Mesothelial cell of epicardium (in vitro differentiated cells): ENCODE data around the gene NCCRP1. TPM values are rescaled to one million over a fixed set of nuclear protein-coding genes. Genes with fewer than 3 reads are reported as not detected.

Experiments
- DNase-seq, 2 experiments: peaks; one replicate each; pipeline ENCODE4 v3.0.0; 2021; ENCODE audit warnings: low spot score in 2 of 2; ENCODE audit not compliant: unreplicated experiment in 2 of 2
- H3K27ac Mint-ChIP-seq: 2 replicates; pipeline ENCODE4 v1.8.0; 2021; ENCODE audit warnings: mixed read lengths
- H3K27me3 Mint-ChIP-seq: 2 replicates; pipeline ENCODE4 v1.8.0; 2021; ENCODE audit warnings: low read depth, mixed read lengths
- H3K36me3 Mint-ChIP-seq: 2 replicates; pipeline ENCODE4 v1.8.0; 2021; ENCODE audit warnings: mixed read lengths
- H3K4me1 Mint-ChIP-seq: 2 replicates; pipeline ENCODE4 v1.8.0; 2021; ENCODE audit warnings: mixed read lengths
- H3K4me3 Mint-ChIP-seq: 2 replicates; pipeline ENCODE4 v1.8.0; 2021; ENCODE audit warnings: mild to moderate bottlenecking, moderate library complexity, mixed read lengths
- H3K9me3 Mint-ChIP-seq: 2 replicates; pipeline ENCODE4 v1.8.0; 2021; ENCODE audit warnings: mixed read lengths
- total RNA-seq: library from RNA; stranded (reverse); gene quantifications from 3 replicates; pipeline ENCODE4 v1.2.1, GENCODE V29; 2021
- TF ChIP-seq, protein P1 (sequence below): fragments of 200-600 bp; sonication (generic); IDR thresholded peaks from one replicate; pipeline ENCODE4 v1.5.0; 2021; ENCODE audit warnings: antibody characterized with exemption; ENCODE audit not compliant: unreplicated experiment

Gene NCCRP1
- total RNA-seq, 1 donor from 2014 or later = 11.7 TPM

GRCh38 chr19:39186391-39186790 is 10.4 kb upstream of the NCCRP1 start:
- Mint-ChIP-seq H3K27me3 (no peaks in the 10 kb centered on the region), H3K4me3 (no peak overlapping the region), H3K36me3 (peaks cover 16% of the 10 kb centered on the region), H3K4me1 (peaks cover 3% of the 10 kb centered on the region), H3K27ac (no peak overlapping the region), H3K9me3 (peaks cover 6% of the 10 kb centered on the region)
- no peak for DNase-seq
- TF ChIP-seq, protein P1, sequence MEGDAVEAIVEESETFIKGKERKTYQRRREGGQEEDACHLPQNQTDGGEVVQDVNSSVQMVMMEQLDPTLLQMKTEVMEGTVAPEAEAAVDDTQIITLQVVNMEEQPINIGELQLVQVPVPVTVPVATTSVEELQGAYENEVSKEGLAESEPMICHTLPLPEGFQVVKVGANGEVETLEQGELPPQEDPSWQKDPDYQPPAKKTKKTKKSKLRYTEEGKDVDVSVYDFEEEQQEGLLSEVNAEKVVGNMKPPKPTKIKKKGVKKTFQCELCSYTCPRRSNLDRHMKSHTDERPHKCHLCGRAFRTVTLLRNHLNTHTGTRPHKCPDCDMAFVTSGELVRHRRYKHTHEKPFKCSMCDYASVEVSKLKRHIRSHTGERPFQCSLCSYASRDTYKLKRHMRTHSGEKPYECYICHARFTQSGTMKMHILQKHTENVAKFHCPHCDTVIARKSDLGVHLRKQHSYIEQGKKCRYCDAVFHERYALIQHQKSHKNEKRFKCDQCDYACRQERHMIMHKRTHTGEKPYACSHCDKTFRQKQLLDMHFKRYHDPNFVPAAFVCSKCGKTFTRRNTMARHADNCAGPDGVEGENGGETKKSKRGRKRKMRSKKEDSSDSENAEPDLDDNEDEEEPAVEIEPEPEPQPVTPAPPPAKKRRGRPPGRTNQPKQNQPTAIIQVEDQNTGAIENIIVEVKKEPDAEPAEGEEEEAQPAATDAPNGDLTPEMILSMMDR = no peak

DNA sequence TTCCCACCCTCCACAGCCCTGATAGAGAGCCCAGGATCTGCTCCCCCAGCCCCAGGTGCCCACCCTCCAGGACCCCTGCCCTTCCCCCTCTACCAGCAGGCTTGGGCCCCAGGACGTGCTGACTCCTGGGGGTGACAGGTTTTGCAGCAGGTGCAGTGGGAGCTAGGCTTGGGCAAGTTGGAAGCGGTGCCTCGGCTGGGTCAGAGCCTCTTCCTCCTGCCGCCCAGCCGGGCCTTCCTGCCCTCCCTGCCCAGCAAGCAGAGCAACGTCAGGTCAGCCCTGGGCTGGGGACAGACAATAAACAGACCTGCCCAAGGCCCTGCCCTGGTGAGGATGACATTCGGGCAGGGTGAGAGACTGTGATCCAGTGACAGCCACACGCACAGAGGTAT is 9.2 kb upstream of the NCCRP1 start:
- peaks cover 3% of the 10 kb centered on the region for H3K4me1 Mint-ChIP-seq
- TF ChIP-seq, protein P1 = peak; percentile 24
- no peak overlapping the region for H3K4me3 Mint-ChIP-seq
- DNase-seq = no peak
- H3K27me3 Mint-ChIP-seq = no peaks in the 10 kb centered on the region
- peaks cover 12% of the 10 kb centered on the region for H3K36me3 Mint-ChIP-seq
- peaks cover 6% of the 10 kb centered on the region for H3K9me3 Mint-ChIP-seq
- H3K27ac Mint-ChIP-seq = no peak overlapping the region

DNA sequence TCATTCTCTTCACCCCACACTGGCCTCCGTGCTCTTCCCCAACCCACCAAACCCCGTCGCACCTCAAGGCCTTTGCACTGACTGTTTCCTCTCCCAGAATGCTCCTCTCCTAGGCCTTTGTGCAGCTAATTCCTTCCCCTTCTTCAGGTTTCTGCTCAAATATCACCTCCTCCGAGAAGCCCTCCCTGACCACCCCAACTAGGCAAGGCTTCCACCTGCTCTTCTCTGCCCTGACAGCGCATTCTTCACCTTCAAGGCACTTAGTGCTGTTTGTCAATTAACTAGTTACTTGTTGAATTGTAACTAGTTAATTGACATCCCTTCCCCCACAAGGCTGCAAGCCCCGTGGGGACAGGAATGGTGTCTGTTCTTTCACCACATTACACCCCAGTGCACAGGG is 7.8 kb upstream of the NCCRP1 start:
- TF ChIP-seq, protein P1 = no peak
- Mint-ChIP-seq H3K4me1 (peaks cover 13% of the 10 kb centered on the region), H3K4me3 (no peak overlapping the region), H3K36me3 (peaks cover 5% of the 10 kb centered on the region), H3K9me3 (no peaks in the 10 kb centered on the region), H3K27me3 (no peaks in the 10 kb centered on the region), H3K27ac (no peak overlapping the region)
- no peak for DNase-seq

DNA sequence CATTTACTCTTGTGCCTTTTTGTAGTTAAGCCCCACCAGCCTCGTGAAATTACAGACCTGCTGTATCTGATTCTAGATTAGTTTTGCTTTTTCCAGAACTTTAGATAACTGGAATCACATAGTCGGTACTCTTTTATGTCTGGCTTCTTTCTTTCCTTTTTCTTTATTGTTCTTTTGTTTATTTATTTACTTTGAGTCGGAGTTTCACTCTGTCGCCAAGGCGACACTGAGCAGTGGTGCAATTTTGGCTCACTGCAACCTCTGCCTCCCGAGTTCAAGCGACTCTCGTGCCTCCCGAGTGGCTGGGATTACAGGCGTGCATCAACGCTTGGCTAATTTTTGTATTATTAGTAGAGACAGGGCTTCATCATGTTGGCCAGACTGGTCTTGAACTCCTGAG is 6.0 kb upstream of the NCCRP1 start:
- Mint-ChIP-seq H3K4me1 (peaks cover 24% of the 10 kb centered on the region), H3K9me3 (no peaks in the 10 kb centered on the region), H3K27me3 (peaks cover 9% of the 10 kb centered on the region), H3K27ac (peak overlapping the region; percentile 68), H3K4me3 (no peak overlapping the region), H3K36me3 (peaks cover 4% of the 10 kb centered on the region)
- TF ChIP-seq, protein P1 = no peak
- DNase-seq = no peak

GRCh38 chr19:39192846-39193245 is 3.9 kb upstream of the NCCRP1 start:
- Mint-ChIP-seq H3K9me3 (no peaks in the 10 kb centered on the region), H3K4me1 (peaks cover 32% of the 10 kb centered on the region), H3K36me3 (no peaks in the 10 kb centered on the region), H3K27me3 (peaks cover 23% of the 10 kb centered on the region), H3K4me3 (no peak overlapping the region), H3K27ac (peak overlapping the region; percentile 37)
- TF ChIP-seq, protein P1 = no peak
- no peak for DNase-seq

DNA sequence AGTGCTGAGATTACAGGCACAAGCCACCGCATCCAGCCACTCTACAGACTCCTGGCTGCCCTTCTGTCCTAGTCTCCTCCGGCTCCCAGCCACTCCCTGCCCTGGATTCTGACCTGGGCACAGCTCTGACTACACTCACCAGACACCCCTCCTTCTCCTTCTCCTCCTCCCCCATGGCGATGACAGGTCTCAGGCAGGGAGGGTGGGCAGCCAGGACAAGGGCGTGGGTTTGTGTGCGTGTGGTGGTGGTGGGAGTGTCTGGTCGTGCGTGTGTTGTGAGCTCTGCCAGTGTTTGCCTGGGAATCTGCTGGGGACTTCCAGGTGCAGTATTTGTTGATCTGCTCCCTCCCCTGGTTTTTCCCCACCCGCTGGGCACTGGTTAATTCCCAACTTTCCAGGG is 3.0 kb upstream of the NCCRP1 start:
- TF ChIP-seq, protein P1 = no peak
- H3K4me1 Mint-ChIP-seq = peaks cover 32% of the 10 kb centered on the region
- H3K4me3 Mint-ChIP-seq = no peak overlapping the region
- peaks cover 32% of the 10 kb centered on the region for H3K27me3 Mint-ChIP-seq
- H3K36me3 Mint-ChIP-seq = no peaks in the 10 kb centered on the region
- H3K27ac Mint-ChIP-seq = peak overlapping the region; percentile 66
- H3K9me3 Mint-ChIP-seq = no peaks in the 10 kb centered on the region
- no peak for DNase-seq
